ENCODE data around the gene FKBP8.

Gene FKBP8

GRCh38 chr19:18493440-18494266, 49.7 kb downstream of the FKBP8 start:
- DNase-seq = no peak
- in situ Hi-C loops (cut with HindIII; ENCODE audit: low pct_ligation_motif_present, low pct_unique_long_range_greater_than_20kb, low sequenced_read_pairs) = no loop called here

GRCh38 chr19:18491995-18492953, 51.1 kb downstream of the FKBP8 start:
- in situ Hi-C loops (cut with HindIII; ENCODE audit: low pct_ligation_motif_present, low pct_unique_long_range_greater_than_20kb, low sequenced_read_pairs) = no loop called here
- DNase-seq = no peak

GRCh38 chr19:18490728-18491127, 52.6 kb downstream of the FKBP8 start:
- DNase-seq = no peak
- in situ Hi-C loops (cut with HindIII; ENCODE audit: low pct_ligation_motif_present, low pct_unique_long_range_greater_than_20kb, low sequenced_read_pairs) = no loop called here

- in situ Hi-C loops (cut with HindIII; ENCODE audit: low pct_ligation_motif_present, low pct_unique_long_range_greater_than_20kb, low sequenced_read_pairs) = no loop called here
- no peak for DNase-seq
Observed at GRCh38 chr19:18489627-18490184, 53.7 kb downstream of the FKBP8 start.

GRCh38 chr19:18488838-18489626, 54.3 kb downstream of the FKBP8 start:
- in situ Hi-C loops (cut with HindIII; ENCODE audit: low pct_ligation_motif_present, low pct_unique_long_range_greater_than_20kb, low sequenced_read_pairs) = no loop called here
- peak; percentile 27 for DNase-seq

DNA sequence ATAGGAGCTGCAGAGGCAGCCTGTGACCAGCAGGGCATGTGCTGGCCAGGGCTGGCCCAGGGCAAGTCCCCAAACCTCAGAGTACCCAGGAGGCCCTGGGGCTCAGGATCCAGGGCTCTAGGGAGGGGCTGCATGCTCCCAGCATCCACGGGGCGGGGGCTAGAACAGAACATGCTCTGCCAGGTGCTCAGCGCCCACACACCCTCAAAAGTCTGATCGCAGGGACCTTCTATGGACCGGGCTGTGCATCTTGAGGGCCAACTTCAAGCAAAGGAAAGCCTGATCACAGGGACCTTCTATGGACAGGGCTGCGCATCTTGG, 55.0 kb downstream of the FKBP8 start:
- in situ Hi-C loops (cut with HindIII; ENCODE audit: low pct_ligation_motif_present, low pct_unique_long_range_greater_than_20kb, low sequenced_read_pairs) = no loop called here
- peak; percentile 48 for DNase-seq

- DNase-seq = no peak
- in situ Hi-C loops (cut with HindIII; ENCODE audit: low pct_ligation_motif_present, low pct_unique_long_range_greater_than_20kb, low sequenced_read_pairs) = no loop called here
Observed at GRCh38 chr19:18487576-18488402, 55.6 kb downstream of the FKBP8 start.

DNA sequence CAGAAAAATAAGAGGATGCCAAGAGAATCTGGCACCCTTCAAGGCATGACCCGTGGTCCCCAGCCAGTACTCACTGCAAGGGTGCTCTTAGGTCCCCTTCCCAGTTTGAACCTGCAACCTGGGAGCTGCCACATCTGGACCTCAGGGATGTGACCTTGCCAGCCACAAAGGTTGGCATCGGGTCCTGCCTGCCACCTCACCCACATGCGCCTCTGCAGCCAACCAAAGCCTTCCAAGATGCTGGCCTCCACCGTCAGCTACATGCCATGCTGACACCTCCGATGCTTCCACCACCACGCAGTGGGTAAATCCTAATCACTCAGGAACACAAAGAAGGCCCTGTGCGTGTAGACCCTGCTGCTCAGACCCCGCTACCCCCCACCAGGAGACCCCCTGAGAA, 56.6 kb downstream of the FKBP8 start:
- DNase-seq = no peak
- in situ Hi-C loops (cut with HindIII; ENCODE audit: low pct_ligation_motif_present, low pct_unique_long_range_greater_than_20kb, low sequenced_read_pairs) = no loop called here

- DNase-seq = no peak
- in situ Hi-C loops (cut with HindIII; ENCODE audit: low pct_ligation_motif_present, low pct_unique_long_range_greater_than_20kb, low sequenced_read_pairs) = no loop called here
Observed at GRCh38 chr19:18484992-18485391, 58.4 kb downstream of the FKBP8 start.

DNA sequence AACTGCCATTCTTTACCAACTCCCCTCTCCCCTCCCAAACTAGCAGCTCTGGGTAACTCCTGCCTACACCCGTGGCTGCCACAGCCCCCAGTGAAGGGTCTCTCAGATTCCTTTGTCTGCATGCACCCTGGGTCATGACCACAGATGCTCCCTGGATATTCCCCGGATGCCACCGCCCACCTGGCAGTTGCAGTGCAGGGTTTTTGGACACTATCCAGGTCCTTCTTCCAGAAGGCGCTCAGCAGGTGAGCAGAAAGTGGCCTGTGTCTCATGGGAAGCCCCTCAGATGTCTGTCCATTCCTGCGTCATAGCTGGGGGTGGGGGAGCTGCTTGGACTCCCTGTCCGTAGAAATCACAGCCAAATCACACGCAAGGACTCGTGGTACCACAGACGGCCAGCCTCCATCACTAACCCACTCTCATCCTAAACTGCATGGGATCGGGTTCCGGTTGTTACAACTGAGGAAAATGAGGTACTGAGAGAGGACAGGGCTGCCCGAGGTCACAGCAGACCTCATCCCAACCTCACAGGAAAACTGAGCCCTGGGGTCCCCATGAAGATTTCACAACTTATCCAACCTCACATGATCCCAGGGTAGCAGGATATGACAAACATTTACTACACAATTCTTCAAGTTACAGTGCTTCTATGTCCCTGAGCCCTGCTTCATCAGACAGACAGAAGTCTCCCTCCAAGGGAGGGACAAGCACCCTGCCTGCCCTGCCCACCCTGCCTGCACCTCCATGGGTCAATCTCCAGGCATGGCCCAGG, 60.1 kb downstream of the FKBP8 start:
- no peak for DNase-seq
- in situ Hi-C loops (cut with HindIII; ENCODE audit: low pct_ligation_motif_present, low pct_unique_long_range_greater_than_20kb, low sequenced_read_pairs) = no loop called here

All from ACHN (cell line).